Omental fat pad (tissue), 4 donors: ENCODE results near the gene FBLN2. TPM values are rescaled to one million over a fixed set of nuclear protein-coding genes. Genes with fewer than 3 reads are reported as not detected.

ENCODE experiments used
- ATAC-seq: fragments of 150-250 bp; one replicate; pipeline ENCODE4 v1.9.1; 2016; ENCODE audit warnings: mild to moderate bottlenecking, moderate library complexity; ENCODE audit not compliant: low FRiP score
- DNase-seq: peaks from one replicate; pipeline ENCODE4 v3.0.0-alpha.2; 2019; ENCODE audit warnings: low spot score
- total RNA-seq, 4 donors: library from RNA; depleted of rRNA; stranded (reverse); fragments of >200 nt; gene quantifications; one replicate each; pipeline ENCODE4 v1.1.0, GENCODE V29; 2016
- TF ChIP-seq, protein P1 (sequence below), 3 donors: fragments of 450-650 bp; IDR thresholded peaks; one replicate each; pipeline ENCODE4 v1.5.1; 2016 to 2017; ENCODE audit warnings: antibody characterized with exemption in 3 of 3, mild to moderate bottlenecking in 3 of 3, moderate library complexity in 2 of 3

The FBLN2 gene
- total RNA-seq, 4 donors from 2014 or later = 156 to 568 (median 187) TPM

DNA sequence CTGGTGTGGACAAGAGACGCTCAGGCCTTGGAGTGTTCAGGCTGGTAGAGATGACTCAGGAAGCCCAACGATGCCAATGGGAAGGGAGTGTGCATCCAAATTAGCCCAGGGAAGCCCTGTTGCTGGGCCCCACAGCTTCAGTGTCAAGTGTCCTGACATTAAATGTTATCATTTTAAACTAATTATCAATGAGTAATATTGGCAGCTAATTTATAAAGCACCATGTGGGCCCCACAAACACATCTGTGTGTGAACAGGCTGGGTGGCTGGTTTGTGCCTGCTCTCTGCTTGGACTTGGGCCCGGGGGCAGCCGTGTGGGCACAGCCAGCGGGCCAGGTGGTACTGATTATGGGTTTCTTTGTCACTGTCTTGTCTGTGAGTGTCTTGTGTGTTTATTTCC, 15.0 kb downstream of the FBLN2 start:
- TF ChIP-seq, protein P1, sequence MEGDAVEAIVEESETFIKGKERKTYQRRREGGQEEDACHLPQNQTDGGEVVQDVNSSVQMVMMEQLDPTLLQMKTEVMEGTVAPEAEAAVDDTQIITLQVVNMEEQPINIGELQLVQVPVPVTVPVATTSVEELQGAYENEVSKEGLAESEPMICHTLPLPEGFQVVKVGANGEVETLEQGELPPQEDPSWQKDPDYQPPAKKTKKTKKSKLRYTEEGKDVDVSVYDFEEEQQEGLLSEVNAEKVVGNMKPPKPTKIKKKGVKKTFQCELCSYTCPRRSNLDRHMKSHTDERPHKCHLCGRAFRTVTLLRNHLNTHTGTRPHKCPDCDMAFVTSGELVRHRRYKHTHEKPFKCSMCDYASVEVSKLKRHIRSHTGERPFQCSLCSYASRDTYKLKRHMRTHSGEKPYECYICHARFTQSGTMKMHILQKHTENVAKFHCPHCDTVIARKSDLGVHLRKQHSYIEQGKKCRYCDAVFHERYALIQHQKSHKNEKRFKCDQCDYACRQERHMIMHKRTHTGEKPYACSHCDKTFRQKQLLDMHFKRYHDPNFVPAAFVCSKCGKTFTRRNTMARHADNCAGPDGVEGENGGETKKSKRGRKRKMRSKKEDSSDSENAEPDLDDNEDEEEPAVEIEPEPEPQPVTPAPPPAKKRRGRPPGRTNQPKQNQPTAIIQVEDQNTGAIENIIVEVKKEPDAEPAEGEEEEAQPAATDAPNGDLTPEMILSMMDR (IDR thresholded peaks at IDR 0.05) = no peak
- DNase-seq (no peak), ATAC-seq (no peak)

DNA sequence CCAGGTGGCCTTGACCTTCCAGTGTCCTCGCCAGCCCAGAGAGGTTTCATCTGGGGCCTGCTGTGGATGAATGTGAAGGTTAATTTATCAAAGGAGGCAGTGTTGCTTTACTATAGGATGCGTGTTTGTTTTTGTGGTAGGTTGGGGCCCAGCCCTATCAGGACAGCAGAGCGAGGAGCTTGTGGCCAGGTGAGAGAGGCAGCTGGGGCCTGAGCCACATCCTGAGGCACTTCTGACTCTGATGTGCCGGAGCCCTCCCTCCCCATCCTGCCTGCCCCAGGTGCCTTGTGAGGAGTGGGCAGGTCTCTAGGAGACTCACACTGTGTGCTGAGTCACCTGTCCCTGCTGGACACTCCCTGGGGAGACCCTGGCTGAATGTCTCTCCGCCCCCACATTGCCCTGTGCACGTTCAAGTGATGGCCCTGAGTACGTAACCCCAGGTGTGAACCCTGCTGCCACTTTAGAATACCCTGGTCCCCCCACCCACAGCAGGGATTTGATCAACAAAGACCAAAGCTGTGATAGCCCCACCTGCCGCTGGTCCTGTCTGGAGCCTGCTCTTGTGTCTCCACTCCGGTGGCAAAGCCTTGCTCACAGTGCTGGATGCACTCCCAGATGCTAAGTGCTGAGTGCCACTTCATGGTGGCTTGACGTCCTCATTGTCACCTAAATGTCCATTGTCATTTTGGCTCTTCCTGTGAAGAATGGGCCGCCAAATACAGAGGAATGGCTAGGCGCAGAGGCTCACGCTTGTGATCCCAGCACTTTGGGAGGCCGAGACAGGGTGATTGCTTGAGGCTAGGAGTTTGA, 16.0 kb downstream of the FBLN2 start:
- ATAC-seq (no peak), DNase-seq (no peak)
- TF ChIP-seq, protein P1 (IDR thresholded peaks at IDR 0.05) = no peak

DNA sequence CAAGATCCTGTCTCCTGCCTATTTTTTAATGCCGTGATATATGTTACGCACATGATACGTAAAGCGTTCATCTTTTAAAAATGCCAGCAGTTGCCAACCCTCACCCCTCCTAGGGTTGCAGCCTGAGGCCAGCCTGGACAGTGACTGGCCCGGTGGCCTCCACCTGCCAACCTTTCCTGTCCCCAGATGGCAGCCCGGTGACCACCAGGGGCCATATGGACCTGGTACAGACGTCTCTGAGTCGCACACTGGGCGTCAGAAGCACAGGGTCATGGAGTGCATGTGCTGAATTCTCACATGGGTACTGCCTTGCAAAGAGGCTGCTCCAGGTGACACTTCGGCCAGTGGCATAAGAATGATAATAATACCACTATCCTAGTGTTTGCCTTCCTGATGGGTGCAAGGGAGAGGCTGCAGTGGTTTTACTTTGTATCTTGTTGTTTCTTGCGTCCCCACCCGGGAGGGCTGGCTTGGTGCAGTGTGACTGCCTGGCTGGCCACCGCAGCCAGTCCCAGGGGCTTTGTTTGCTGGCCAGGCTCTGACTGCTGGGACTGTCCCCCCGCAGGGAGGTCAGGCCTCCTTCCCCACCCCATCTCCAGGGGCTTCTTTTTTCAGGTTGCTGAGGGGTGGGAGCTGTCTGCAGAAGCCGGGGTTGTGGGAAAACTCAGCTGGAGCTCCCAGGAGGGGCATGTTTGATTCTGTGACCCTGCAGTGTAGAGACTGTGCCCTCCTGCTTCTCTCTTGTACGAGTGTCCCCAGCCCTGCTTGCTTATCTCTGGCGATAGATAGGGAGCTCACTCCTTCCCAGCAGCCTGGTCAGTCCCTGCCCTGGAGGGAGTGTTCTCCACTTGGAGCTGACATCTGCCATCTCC, 16.9 kb downstream of the FBLN2 start:
- TF ChIP-seq, protein P1 (IDR thresholded peaks at IDR 0.05) = no peak
- ATAC-seq (no peak), DNase-seq (no peak)

GRCh38 chr3:13566453-13566748, 17.5 kb downstream of the FBLN2 start:
- TF ChIP-seq, protein P1 (IDR thresholded peaks at IDR 0.05) = no peak
- no peak for ATAC-seq
- no peak for DNase-seq

DNA sequence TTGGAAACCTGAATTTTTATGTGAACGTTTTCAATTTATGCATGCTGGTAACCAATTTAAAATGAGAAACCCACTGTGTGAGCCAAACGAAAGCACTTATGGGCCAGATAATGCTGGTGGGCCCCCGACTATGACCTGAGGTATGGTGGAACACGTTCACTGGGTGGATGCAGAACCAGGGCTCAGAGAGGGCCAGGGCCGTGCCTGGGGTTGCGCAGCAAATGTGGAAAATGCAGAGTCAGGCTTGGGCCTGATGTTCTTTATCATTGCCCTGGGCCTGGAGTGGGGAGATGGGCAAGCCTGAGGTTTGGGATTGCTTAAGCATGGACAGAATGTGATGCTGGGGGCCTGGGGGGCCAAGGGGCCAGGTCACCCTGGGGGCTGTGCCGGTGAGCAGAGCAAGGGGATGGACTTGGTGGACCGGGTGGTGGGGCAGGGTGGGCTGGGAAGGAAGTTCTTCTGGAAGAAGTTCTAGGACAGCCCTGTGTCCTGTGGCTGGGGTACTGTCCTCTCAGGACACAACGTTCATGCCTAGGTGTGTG, 17.9 kb downstream of the FBLN2 start:
- ATAC-seq = no peak
- TF ChIP-seq, protein P1 (IDR thresholded peaks at IDR 0.05) = no peak
- DNase-seq = no peak

DNA sequence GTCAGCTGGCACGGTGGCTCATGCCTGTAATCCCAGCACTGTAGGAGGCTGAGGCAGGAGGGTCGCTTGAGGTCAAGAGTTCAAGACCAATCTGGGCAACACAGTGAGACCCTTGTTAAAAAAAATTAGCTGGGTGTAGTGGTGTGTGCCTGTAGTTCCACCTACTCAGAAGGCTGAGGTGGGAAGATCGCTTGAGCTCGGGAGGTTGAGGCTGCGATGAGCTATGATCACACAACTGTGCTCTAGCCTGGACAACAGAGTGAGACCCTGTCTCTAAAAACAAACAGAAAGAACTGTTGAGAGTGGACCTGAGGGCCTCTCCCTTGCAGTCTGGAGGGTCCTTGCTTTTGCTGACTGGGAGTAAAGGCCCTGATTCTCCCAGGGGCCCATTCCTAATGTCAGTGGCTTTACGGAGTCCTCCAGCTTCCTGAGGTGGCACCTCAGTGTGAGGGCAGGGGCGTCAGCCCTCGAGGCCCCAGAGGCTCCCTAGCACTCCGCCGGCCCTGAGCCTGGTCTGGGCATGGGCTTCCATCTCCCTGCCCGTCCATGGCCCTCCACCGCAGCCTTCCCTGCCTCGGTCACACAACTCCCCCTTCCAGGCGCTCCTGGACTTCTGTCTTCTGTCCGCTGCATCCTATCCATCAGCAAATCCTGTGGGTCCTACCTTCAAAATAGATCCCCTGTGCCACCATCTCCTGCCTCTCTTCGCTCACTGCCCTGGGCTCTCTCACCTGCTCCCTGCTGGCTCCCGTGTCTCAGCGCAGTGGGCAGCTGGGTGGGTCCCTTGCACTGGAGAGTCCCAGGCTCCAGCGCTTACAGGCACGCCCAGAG, 19.0 kb downstream of the FBLN2 start:
- DNase-seq (no peak), ATAC-seq (no peak)
- TF ChIP-seq, protein P1 (IDR thresholded peaks at IDR 0.05) = no peak
